Neural progenitor cell (in vitro differentiated cells): ENCODE data around the gene SFSWAP. TPM values are rescaled to one million over a fixed set of nuclear protein-coding genes. Genes with fewer than 3 reads are reported as not detected.

ENCODE experiments used
- DNase-seq: peaks from one replicate; pipeline ENCODE4 v3.0.0-alpha.2; 2016; ENCODE audit warnings: low spot score
- H2AFZ ChIP-seq: fragments of 200-600 bp; sonication (generic); replicated peaks from 2 replicates; pipeline ENCODE4 v1.6.1; 2016; ENCODE audit warnings: antibody characterized with exemption
- H3F3A ChIP-seq: fragments of 200-600 bp; sonication (generic); 2 replicates; pipeline ENCODE4 v1.6.1; 2016; ENCODE audit warnings: antibody characterized with exemption, low read depth
- H3K27ac ChIP-seq: fragments of 200-600 bp; sonication (generic); 2 replicates; pipeline ENCODE4 v1.5.1; 2016; ENCODE audit warnings: mild to moderate bottlenecking
- H3K27me3 ChIP-seq: fragments of 200-600 bp; sonication (generic); 2 replicates; pipeline ENCODE4 v1.6.1; 2016; ENCODE audit warnings: mild to moderate bottlenecking, moderate library complexity
- H3K36me3 ChIP-seq: fragments of 200-600 bp; sonication (generic); 2 replicates; pipeline ENCODE4 v1.5.1; 2016
- H3K4me1 ChIP-seq: fragments of 200-600 bp; sonication (generic); 2 replicates; pipeline ENCODE4 v1.6.1; 2016; ENCODE audit warnings: mixed run types
- H3K4me2 ChIP-seq: fragments of 200-600 bp; sonication (generic); 2 replicates; pipeline ENCODE4 v1.6.1; 2016
- H3K4me3 ChIP-seq: fragments of 200-600 bp; sonication (generic); 2 replicates; pipeline ENCODE4 v1.5.1; 2016
- H3K79me2 ChIP-seq: fragments of 200-600 bp; sonication (generic); 2 replicates; pipeline ENCODE4 v1.6.1; 2016; ENCODE audit warnings: low read depth
- H3K9ac ChIP-seq: fragments of 200-600 bp; sonication (generic); 2 replicates; pipeline ENCODE4 v1.6.1; 2016
- H3K9me3 ChIP-seq: fragments of 200-600 bp; sonication (generic); 2 replicates; pipeline ENCODE4 v1.5.1; 2016; ENCODE audit warnings: low read depth
- H4K20me1 ChIP-seq: fragments of 200-600 bp; sonication (generic); 2 replicates; pipeline ENCODE4 v1.6.1; 2016; ENCODE audit warnings: low read depth
- H3K27ac Mint-ChIP-seq: 3 replicates; pipeline ENCODE4 v1.8.0; 2021; ENCODE audit warnings: mixed read lengths
- H3K27me3 Mint-ChIP-seq: 2 replicates; pipeline ENCODE4 v1.8.0; 2022; ENCODE audit warnings: low read depth, mild to moderate bottlenecking, inconsistent platforms, moderate library complexity, mixed read lengths; ENCODE audit not compliant: insufficient read depth
- H3K36me3 Mint-ChIP-seq: 3 replicates; pipeline ENCODE4 v1.8.0; 2021; ENCODE audit warnings: mixed read lengths
- H3K4me1 Mint-ChIP-seq: 3 replicates; pipeline ENCODE4 v1.8.0; 2021; ENCODE audit warnings: mixed read lengths
- H3K4me3 Mint-ChIP-seq: 3 replicates; pipeline ENCODE4 v1.8.0; 2021; ENCODE audit warnings: mild to moderate bottlenecking, moderate library complexity, mixed read lengths
- H3K9me3 Mint-ChIP-seq: 3 replicates; pipeline ENCODE4 v1.8.0; 2020; ENCODE audit warnings: mixed read lengths
- CTCF ChIP-seq: fragments of 200-600 bp; sonication (generic); IDR thresholded peaks from 2 replicates; pipeline ENCODE4 v1.5.1; 2017; ENCODE audit warnings: antibody characterized with exemption, mild to moderate bottlenecking
- EZH2 ChIP-seq: fragments of 200-600 bp; sonication (generic); IDR thresholded peaks from 2 replicates; pipeline ENCODE4 v1.6.1; 2017; ENCODE audit warnings: antibody characterized with exemption, mild to moderate bottlenecking, moderate library complexity
- EZH2phosphoT487 ChIP-seq: fragments of 200-600 bp; sonication (generic); IDR thresholded peaks from 2 replicates; pipeline ENCODE4 v1.6.1; 2017; ENCODE audit warnings: antibody characterized with exemption
- total RNA-seq: library from RNA; depleted of rRNA; stranded (reverse); fragments of >200 nt; gene quantifications from 2 replicates; pipeline ENCODE4 v1.2.3, GENCODE V29; 2015; ENCODE audit warnings: low replicate concordance

The SFSWAP gene
- total RNA-seq, 1 donor from 2014 or later: 37.0 TPM

DNA sequence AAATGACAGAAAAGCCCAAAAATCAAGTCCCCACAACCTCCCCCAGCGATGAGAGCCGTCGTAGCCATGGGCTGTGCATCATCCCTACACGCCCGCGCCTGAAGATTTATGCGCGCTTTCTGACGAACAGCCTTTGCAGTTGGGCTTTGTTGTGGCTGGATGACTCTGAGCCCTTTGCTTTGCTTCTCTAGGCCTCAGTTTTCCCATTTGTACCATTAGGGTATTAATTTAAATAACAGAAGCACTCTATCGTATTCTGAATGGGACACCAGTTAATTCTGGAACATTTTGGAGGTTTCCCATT lies 24.2 kb downstream of the SFSWAP start:
- Histone ChIP-seq H3K27ac (no peak overlapping the region), H3K9ac (no peak overlapping the region), H3K4me1 (peaks cover 3% of the 10 kb centered on the region), H3K9me3 (no peaks in the 10 kb centered on the region), H3K36me3 (no peaks in the 10 kb centered on the region), H2AFZ (no peak overlapping the region), H3K27me3 (no peaks in the 10 kb centered on the region), H3K4me2 (no peak overlapping the region), H3F3A (peaks cover 2% of the 10 kb centered on the region), H3K4me3 (no peak overlapping the region), H4K20me1 (no peaks in the 10 kb centered on the region), H3K79me2 (no peaks in the 10 kb centered on the region)
- H3K36me3 Mint-ChIP-seq: peaks cover 22% of the 10 kb centered on the region
- H3K27ac Mint-ChIP-seq: no peak overlapping the region
- peaks cover 2% of the 10 kb centered on the region for H3K27me3 Mint-ChIP-seq
- no peak for DNase-seq
- TF ChIP-seq CTCF: no peak
- no peak for TF ChIP-seq EZH2phosphoT487
- no peak for TF ChIP-seq EZH2
- H3K4me1 Mint-ChIP-seq: no peaks in the 10 kb centered on the region
- H3K4me3 Mint-ChIP-seq: no peak overlapping the region
- no peaks in the 10 kb centered on the region for H3K9me3 Mint-ChIP-seq

GRCh38 chr12:131735476-131736445 lies 24.9 kb downstream of the SFSWAP start:
- Mint-ChIP-seq H3K27me3 (peaks cover 2% of the 10 kb centered on the region), H3K36me3 (peaks cover 29% of the 10 kb centered on the region), H3K4me1 (no peaks in the 10 kb centered on the region), H3K4me3 (no peak overlapping the region), H3K27ac (no peak overlapping the region), H3K9me3 (no peaks in the 10 kb centered on the region)
- DNase-seq: no peak
- H4K20me1 ChIP-seq: no peaks in the 10 kb centered on the region
- H3K4me3 ChIP-seq: no peak overlapping the region
- no peaks in the 10 kb centered on the region for H3K36me3 ChIP-seq
- H3K9ac ChIP-seq: no peak overlapping the region
- no peak overlapping the region for H2AFZ ChIP-seq
- no peaks in the 10 kb centered on the region for H3K79me2 ChIP-seq
- no peaks in the 10 kb centered on the region for H3K9me3 ChIP-seq
- H3K27me3 ChIP-seq: no peaks in the 10 kb centered on the region
- H3F3A ChIP-seq: no peaks in the 10 kb centered on the region
- H3K27ac ChIP-seq: no peak overlapping the region
- H3K4me1 ChIP-seq: no peaks in the 10 kb centered on the region
- TF ChIP-seq EZH2phosphoT487 (no peak), CTCF (no peak), EZH2 (no peak)
- H3K4me2 ChIP-seq: no peak overlapping the region

DNA sequence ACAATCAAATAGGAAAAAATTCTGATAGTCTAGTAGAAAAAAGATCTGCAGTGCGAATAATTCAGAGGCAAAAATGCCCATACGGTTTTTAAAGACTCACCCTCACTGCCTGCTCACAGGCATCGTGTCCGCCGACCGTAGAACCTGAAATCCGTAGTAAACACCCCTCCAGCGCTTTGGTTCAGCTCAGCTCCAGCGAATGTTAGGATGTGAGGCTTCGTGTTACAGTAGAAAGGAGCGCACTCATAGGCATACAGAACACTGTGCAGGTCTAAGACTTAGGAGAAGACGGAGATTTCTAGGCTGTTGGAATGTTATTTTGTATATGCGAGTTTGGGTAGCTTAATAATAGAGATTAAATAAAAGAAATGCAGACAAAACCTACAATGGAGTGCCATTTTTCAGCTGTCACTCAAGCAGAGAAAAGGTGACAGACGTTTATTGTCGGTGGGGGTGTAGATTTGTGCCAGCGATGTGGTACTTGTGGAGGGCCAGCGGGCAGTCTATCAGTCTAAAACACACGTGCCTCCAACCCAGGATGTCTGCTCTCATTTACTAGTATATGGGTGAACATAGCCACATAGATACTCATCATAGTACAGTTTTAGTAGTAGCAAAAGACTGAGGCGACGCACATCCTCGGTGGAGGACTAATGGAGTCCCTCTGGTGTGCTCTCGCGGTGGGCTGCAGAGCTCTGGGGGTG lies 25.7 kb downstream of the SFSWAP start:
- Histone ChIP-seq H3K9ac (no peak overlapping the region), H3K4me2 (no peak overlapping the region), H3K36me3 (no peaks in the 10 kb centered on the region), H3K27ac (no peak overlapping the region), H3K9me3 (no peaks in the 10 kb centered on the region), H3K27me3 (no peaks in the 10 kb centered on the region), H3K79me2 (no peaks in the 10 kb centered on the region), H3K4me1 (no peaks in the 10 kb centered on the region), H3F3A (no peaks in the 10 kb centered on the region), H4K20me1 (no peaks in the 10 kb centered on the region), H3K4me3 (no peak overlapping the region), H2AFZ (no peak overlapping the region)
- H3K36me3 Mint-ChIP-seq: peaks cover 25% of the 10 kb centered on the region
- no peak overlapping the region for H3K4me3 Mint-ChIP-seq
- peaks cover under 1% of the 10 kb centered on the region for H3K9me3 Mint-ChIP-seq
- no peaks in the 10 kb centered on the region for H3K4me1 Mint-ChIP-seq
- no peak overlapping the region for H3K27ac Mint-ChIP-seq
- no peak for DNase-seq
- TF ChIP-seq EZH2: no peak
- TF ChIP-seq CTCF: no peak
- no peak for TF ChIP-seq EZH2phosphoT487
- H3K27me3 Mint-ChIP-seq: peaks cover 2% of the 10 kb centered on the region
